Keratinocyte (primary cell): ENCODE results near the gene NRG2. TPM values are rescaled to one million over a fixed set of nuclear protein-coding genes. Genes with fewer than 3 reads are reported as not detected.

ENCODE experiments used
- DNase-seq: peaks from one replicate; pipeline ENCODE4 v3.0.0-alpha.2; 2011; ENCODE audit warnings: low read depth, missing footprints, low spot score
- FAIRE-seq: peaks from 2 replicates; lab custom pipeline; 2011; peaks lifted over from hg19 to GRCh38; lab: Jason Lieb, UNC
- H2AFZ ChIP-seq: 2 replicates; pipeline ENCODE4 v1.6.0; 2012; ENCODE audit warnings: low read length, control low read depth, inconsistent platforms; ENCODE audit not compliant: control insufficient read depth
- H3K27ac ChIP-seq: 2 replicates; pipeline ENCODE4 v1.5.1; 2011; ENCODE audit warnings: low read length; ENCODE audit not compliant: control insufficient read depth, insufficient read depth
- H3K27me3 ChIP-seq: 3 replicates; pipeline ENCODE4 v1.6.0; 2011; ENCODE audit warnings: low read length; ENCODE audit not compliant: control insufficient read depth, insufficient read depth; ENCODE audit errors: extremely low read depth
- H3K36me3 ChIP-seq, 2 experiments: 2 replicates in 1 of 2; 3 replicates in 1 of 2; pipeline ENCODE4 v1.5.1; 2011; ENCODE audit warnings: low read length in 2 of 2, mild to moderate bottlenecking in 1 of 2; ENCODE audit not compliant: control insufficient read depth in 2 of 2, insufficient read depth in 2 of 2; ENCODE audit errors: extremely low read depth in 1 of 2
- H3K4me1 ChIP-seq: 3 replicates; pipeline ENCODE4 v1.5.1; 2011; ENCODE audit warnings: low read length; ENCODE audit not compliant: control insufficient read depth, insufficient read depth; ENCODE audit errors: extremely low read depth
- H3K4me2 ChIP-seq: 3 replicates; pipeline ENCODE4 v1.6.0; 2011; ENCODE audit warnings: low read depth, low read length; ENCODE audit not compliant: control insufficient read depth, insufficient read depth; ENCODE audit errors: extremely low read depth
- H3K4me3 ChIP-seq, 3 experiments: fragments of 200-600 bp in 1 of 3; sonication (generic) in 1 of 3; 2 replicates in 2 of 3; 3 replicates in 1 of 3; pipeline ENCODE4 v1.5.1; 2011 to 2016; ENCODE audit warnings: low read length in 3 of 3, mild to moderate bottlenecking in 3 of 3, control low read depth in 2 of 3, inconsistent platforms in 1 of 3, low read depth in 1 of 3, mixed read lengths in 1 of 3, mixed run types in 1 of 3, moderate library complexity in 1 of 3; ENCODE audit not compliant: control insufficient read depth in 2 of 3, insufficient read depth in 2 of 3; ENCODE audit errors: extremely low read depth in 1 of 3
- H3K79me2 ChIP-seq: 2 replicates; pipeline ENCODE4 v1.6.0; 2012; ENCODE audit warnings: low read length; ENCODE audit not compliant: control insufficient read depth, insufficient read depth
- H3K9ac ChIP-seq: 3 replicates; pipeline ENCODE4 v1.6.0; 2011; ENCODE audit warnings: low read length; ENCODE audit not compliant: control insufficient read depth, insufficient read depth; ENCODE audit errors: extremely low read depth
- H3K9me1 ChIP-seq: 3 replicates; pipeline ENCODE4 v1.6.0; 2011; ENCODE audit warnings: low read length; ENCODE audit not compliant: control insufficient read depth, insufficient read depth; ENCODE audit errors: extremely low read depth
- H3K9me3 ChIP-seq: 2 replicates; pipeline ENCODE4 v1.5.1; 2012; ENCODE audit warnings: low read depth, low read length; ENCODE audit not compliant: control insufficient read depth
- H4K20me1 ChIP-seq: 3 replicates; pipeline ENCODE4 v1.6.0; 2011; ENCODE audit warnings: low read length; ENCODE audit not compliant: control insufficient read depth, insufficient read depth; ENCODE audit errors: extremely low read depth
- CTCF ChIP-seq, 3 experiments: IDR thresholded peaks in 1 of 3; conservative IDR thresholded peaks in 1 of 3; optimal IDR thresholded peaks in 1 of 3; 2 replicates in 2 of 3; 3 replicates in 1 of 3; pipeline versions ENCODE3 to v1.5.1; 2011; ENCODE audit warnings: low read length in 3 of 3, mild to moderate bottlenecking in 3 of 3, moderate library complexity in 2 of 3, control low read depth in 1 of 3, inconsistent platforms in 1 of 3; ENCODE audit not compliant: insufficient read depth in 2 of 3; ENCODE audit errors: extremely low read depth in 1 of 3
- EZH2 ChIP-seq: IDR thresholded peaks from one replicate; pipeline ENCODE4 v1.6.1; 2012; ENCODE audit warnings: inconsistent platforms, mild to moderate bottlenecking, low read length, moderate library complexity
- dilution Hi-C: fragments of 300-500 bp; cut with MboI; formaldehyde crosslinking; loops from one replicate; pipeline ENCODE4 v1.7.0; 2020; ENCODE audit warnings: low sequenced_read_pairs; ENCODE audit not compliant: extremely low pct_ligation_motif_present
- polyA plus RNA-seq, 5 experiments: library from polyadenylated mRNA; depleted of rRNA in 3 of 5; stranded (reverse) in 3 of 5; stranded (forward) in 1 of 5; unstranded in 1 of 5; fragments of >200 nt; gene quantifications; 1 replicate in 1 of 5; 2 replicates in 3 of 5; 3 replicates in 1 of 5; pipeline versions ENCODE4 v1.2.1 to v1.2.3, GENCODE V29; 2011 to 2012; ENCODE audit warnings: missing spikeins in 2 of 5, low read depth in 1 of 5, low replicate concordance in 1 of 5

NRG2 gene
- polyA plus RNA-seq, 1 donor (not counting 4 experiments of a cell fraction or from before 2014, with no cell fraction given), result 0.13 TPM

- Histone ChIP-seq H3K36me3 (no peaks in the 10 kb centered on the region), H3K9me1 (no peaks in the 10 kb centered on the region), H2AFZ (no peak overlapping the region), H3K4me3 (no peak overlapping the region), H3K9ac (no peak overlapping the region), H4K20me1 (no peaks in the 10 kb centered on the region), H3K9me3 (no peaks in the 10 kb centered on the region), H3K27ac (no peak overlapping the region), H3K4me1 (peaks cover 13% of the 10 kb centered on the region), H3K79me2 (no peaks in the 10 kb centered on the region), H3K27me3 (no peaks in the 10 kb centered on the region), H3K4me2 (no peak overlapping the region)
- no peak for FAIRE-seq
- TF ChIP-seq EZH2 (no peak), CTCF (optimal IDR thresholded peaks at IDR 0.05 in 1 of 3, IDR thresholded peaks at IDR 0.05 in 1 of 3, conservative IDR thresholded peaks at IDR 0.05 in 1 of 3; ENCODE audit: extremely low read depth in 1 of 3, insufficient read depth in 2 of 3, low read length in 3 of 3) (no peak)
- no peak for DNase-seq
- dilution Hi-C loops, result no loop called here
These were observed 175.5 kb downstream of the NRG2 start for GRCh38 chr5:139867581-139867980.

- H3K79me2 ChIP-seq, result no peaks in the 10 kb centered on the region
- TF ChIP-seq EZH2 (no peak), CTCF (optimal IDR thresholded peaks at IDR 0.05 in 1 of 3, IDR thresholded peaks at IDR 0.05 in 1 of 3, conservative IDR thresholded peaks at IDR 0.05 in 1 of 3; ENCODE audit: extremely low read depth in 1 of 3, insufficient read depth in 2 of 3, low read length in 3 of 3) (no peak)
- no peak overlapping the region for H3K4me2 ChIP-seq
- no peaks in the 10 kb centered on the region for H4K20me1 ChIP-seq
- dilution Hi-C loops, result no loop called here
- H3K4me1 ChIP-seq, result peaks cover 13% of the 10 kb centered on the region
- FAIRE-seq (no peak), DNase-seq (no peak)
- no peak overlapping the region for H3K9ac ChIP-seq
- no peaks in the 10 kb centered on the region for H3K9me3 ChIP-seq
- no peaks in the 10 kb centered on the region for H3K36me3 ChIP-seq
- H2AFZ ChIP-seq, result no peak overlapping the region
- no peak overlapping the region for H3K27ac ChIP-seq
- H3K9me1 ChIP-seq, result no peaks in the 10 kb centered on the region
- H3K27me3 ChIP-seq, result no peaks in the 10 kb centered on the region
- no peak overlapping the region for H3K4me3 ChIP-seq
These were observed 176.0 kb downstream of the NRG2 start for GRCh38 chr5:139867109-139867508.
